ENCODE data around the gene CUX1.

DNA sequence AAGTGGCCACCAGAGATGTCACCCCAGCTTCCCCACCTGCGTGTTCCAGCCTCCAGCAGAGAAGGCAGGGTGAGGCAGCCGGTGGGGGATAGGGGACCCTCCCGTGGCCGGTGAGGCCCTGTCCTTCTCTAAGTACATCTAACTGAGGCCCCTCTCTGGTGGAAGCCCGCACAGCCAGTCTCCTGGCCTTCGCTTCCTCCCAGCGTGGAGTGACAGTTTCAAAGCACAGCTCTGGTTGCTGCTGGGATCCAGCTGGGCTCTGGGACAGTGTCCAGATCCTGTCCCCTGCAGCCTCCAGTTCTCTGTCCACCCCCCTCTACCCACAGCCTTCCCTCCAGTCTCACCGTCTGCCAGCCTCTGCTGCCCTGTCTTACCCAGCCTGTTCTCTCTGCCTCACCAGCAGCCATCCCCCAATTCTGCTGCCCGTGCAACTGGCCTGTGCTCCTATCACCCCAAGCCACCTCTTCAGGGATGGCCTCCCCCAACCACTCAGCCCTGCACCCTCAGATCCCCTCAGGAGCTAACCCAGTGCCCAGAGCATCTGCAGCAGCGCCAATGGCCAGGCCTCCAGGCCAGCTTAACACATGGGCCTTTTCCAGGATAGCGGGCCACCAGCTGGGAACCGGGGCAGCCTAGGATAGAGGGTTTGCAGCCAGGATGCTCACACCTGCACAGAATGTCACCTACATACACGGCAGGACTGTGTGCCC lies 452.9 kb downstream of the CUX1 start:
- TF ChIP-seq CTCF (IDR thresholded peaks at IDR 0.05) (no peak), ZNF121 (CRISPR knock-in tag; IDR thresholded peaks at IDR 0.05) (no peak), KAT7 (CRISPR knock-in tag; IDR thresholded peaks at IDR 0.05; ENCODE audit: borderline replicate concordance) (no peak), USF2 (CRISPR knock-in tag; IDR thresholded peaks at IDR 0.05) (no peak), TEAD4 (CRISPR knock-in tag; IDR thresholded peaks at IDR 0.05) (no peak), FOXJ3 (CRISPR knock-in tag; IDR thresholded peaks at IDR 0.05; ENCODE audit: borderline replicate concordance) (no peak)
